Endothelial cell (in vitro differentiated cells): Measurements from ENCODE around the gene C2CD4C. TPM values are rescaled to one million over a fixed set of nuclear protein-coding genes. Genes with fewer than 3 reads are reported as not detected.

Experiments
- DNase-seq: peaks from one replicate; pipeline ENCODE4 v3.0.0; 2021; ENCODE audit warnings: low spot score
- H3K27ac Mint-ChIP-seq: one replicate; pipeline ENCODE4 v1.8.0; 2021; ENCODE audit warnings: mixed read lengths, inconsistent platforms; ENCODE audit not compliant: unreplicated experiment
- H3K27me3 Mint-ChIP-seq: one replicate; pipeline ENCODE4 v1.8.0; 2021; ENCODE audit warnings: mild to moderate bottlenecking, moderate library complexity, mixed read lengths, inconsistent platforms; ENCODE audit not compliant: unreplicated experiment
- H3K36me3 Mint-ChIP-seq: one replicate; pipeline ENCODE4 v1.8.0; 2021; ENCODE audit warnings: mild to moderate bottlenecking, low read depth, mixed read lengths, inconsistent platforms; ENCODE audit not compliant: unreplicated experiment
- H3K4me1 Mint-ChIP-seq: one replicate; pipeline ENCODE4 v1.8.0; 2021; ENCODE audit warnings: mild to moderate bottlenecking, mixed read lengths, inconsistent platforms; ENCODE audit not compliant: unreplicated experiment
- H3K4me3 Mint-ChIP-seq: one replicate; pipeline ENCODE4 v1.8.0; 2021; ENCODE audit warnings: mild to moderate bottlenecking, mixed read lengths, inconsistent platforms; ENCODE audit not compliant: unreplicated experiment
- H3K9me3 Mint-ChIP-seq: one replicate; pipeline ENCODE4 v1.8.0; 2021; ENCODE audit warnings: mixed read lengths, inconsistent platforms; ENCODE audit not compliant: unreplicated experiment
- CTCF ChIP-seq: fragments of 200-600 bp; sonication (generic); IDR thresholded peaks from one replicate; pipeline ENCODE4 v1.5.0; 2021; ENCODE audit warnings: antibody characterized with exemption; ENCODE audit not compliant: unreplicated experiment
- total RNA-seq: library from RNA; stranded (reverse); fragmentation: NEBNext Ultra II Directional; extraction: Animal tissue kit (Norgen Biotek cat#: 25700); gene quantifications from one replicate; pipeline ENCODE4 v1.2.1, GENCODE V29; 2021; ENCODE audit not compliant: unreplicated experiment

C2CD4C gene
- total RNA-seq, 1 donor from 2014 or later: 1.2 TPM

- no peak overlapping the region for H3K27ac Mint-ChIP-seq
- no peak for DNase-seq
- peaks cover 3% of the 10 kb centered on the region for H3K4me1 Mint-ChIP-seq
- no peaks in the 10 kb centered on the region for H3K36me3 Mint-ChIP-seq
- TF ChIP-seq CTCF: no peak
- H3K4me3 Mint-ChIP-seq: no peak overlapping the region
- peaks cover 21% of the 10 kb centered on the region for H3K27me3 Mint-ChIP-seq
- no peaks in the 10 kb centered on the region for H3K9me3 Mint-ChIP-seq
Observed at GRCh38 chr19:406971-407510, 1.9 kb downstream of the C2CD4C start.

GRCh38 chr19:406135-406781 is 2.7 kb downstream of the C2CD4C start:
- Mint-ChIP-seq H3K27ac (no peak overlapping the region), H3K4me3 (no peak overlapping the region), H3K4me1 (peaks cover 3% of the 10 kb centered on the region), H3K27me3 (peaks cover 21% of the 10 kb centered on the region), H3K9me3 (no peaks in the 10 kb centered on the region), H3K36me3 (no peaks in the 10 kb centered on the region)
- DNase-seq: no peak
- no peak for TF ChIP-seq CTCF

- H3K9me3 Mint-ChIP-seq: no peaks in the 10 kb centered on the region
- no peak overlapping the region for H3K4me3 Mint-ChIP-seq
- no peak overlapping the region for H3K27ac Mint-ChIP-seq
- H3K4me1 Mint-ChIP-seq: peaks cover 3% of the 10 kb centered on the region
- no peaks in the 10 kb centered on the region for H3K36me3 Mint-ChIP-seq
- H3K27me3 Mint-ChIP-seq: peaks cover 21% of the 10 kb centered on the region
- TF ChIP-seq CTCF: no peak
- DNase-seq: no peak
Observed at GRCh38 chr19:405121-405965, 3.6 kb downstream of the C2CD4C start.

- Mint-ChIP-seq H3K4me3 (no peak overlapping the region), H3K27me3 (peaks cover 15% of the 10 kb centered on the region), H3K27ac (no peak overlapping the region), H3K9me3 (no peaks in the 10 kb centered on the region), H3K4me1 (no peaks in the 10 kb centered on the region), H3K36me3 (no peaks in the 10 kb centered on the region)
- TF ChIP-seq CTCF: no peak
- no peak for DNase-seq
Observed at GRCh38 chr19:403221-404027, 5.5 kb downstream of the C2CD4C start.
